K562 (cell line): Measurements from ENCODE around the gene USP44. TPM values are rescaled to one million over a fixed set of nuclear protein-coding genes. Genes with fewer than 3 reads are reported as not detected.
"Not testable (repeated sequence)": the region's sequence is repeated elsewhere in the genome, so short reads cannot be mapped to it uniquely, and the experiment has no call there.

ENCODE experiments used
- ATAC-seq: fragments of 200-7000 bp; cut with Tn5 transposase; 3 replicates; pipeline ENCODE4 v1.9.1; 2020; ENCODE audit warnings: moderate library complexity
- BruUV-seq: library from RNA; stranded (reverse); fragments of 400-500 nt; replicated peaks from 2 replicates; lab custom pipeline; 2021; lab: Mats Ljungman, UMichigan
- CTCF ChIA-PET: fragments of 300-600 bp; formaldehyde crosslinking; extraction: SDS; loops from one replicate; lab custom pipeline; 2021; ENCODE audit warnings: low intra/inter-chr PET ratio; lab: Yijun Ruan, JAX
- POLR2A ChIA-PET: fragments of 300-600, 350-650 bp; sonication (Branson Sonifier 250); formaldehyde crosslinking; extraction: SDS; loops from one replicate; lab custom pipeline; 2021; ENCODE audit warnings: antibody characterized with exemption, inconsistent platforms; lab: Yijun Ruan, JAX
- DNase-seq, 4 experiments: peaks; one replicate each; pipeline versions ENCODE4 v3.0.0 to v3.0.0-alpha.2; 2011 to 2018; ENCODE audit warnings: low spot score in 3 of 4, mixed read lengths in 3 of 4; ENCODE audit errors: extremely low read depth in 1 of 4
- FAIRE-seq: peaks from 2 replicates; lab custom pipeline; 2011; peaks lifted over from hg19 to GRCh38; lab: Jason Lieb, UNC
- H2AFZ ChIP-seq: 2 replicates; pipeline ENCODE4 v1.6.0; 2011; ENCODE audit warnings: low read depth, low read length, control low read depth, inconsistent platforms
- H3K27ac ChIP-seq: fragments of 200-600 bp; 3 replicates; pipeline ENCODE4 v1.8.0; 2011; ENCODE audit warnings: low read depth, mild to moderate bottlenecking, control low read depth, inconsistent platforms, low read length, moderate library complexity, mixed read lengths; ENCODE audit errors: extremely low read depth
- H3K27me3 ChIP-seq, 2 experiments: fragments of 300-600 bp in 1 of 2; 2 replicates in 1 of 2; 3 replicates in 1 of 2; pipeline versions ENCODE4 v1.6.0 to v1.8.0; 2011; ENCODE audit warnings: inconsistent platforms in 2 of 2, low read length in 2 of 2, mild to moderate bottlenecking in 1 of 2, mixed read lengths in 1 of 2, moderate library complexity in 1 of 2; ENCODE audit not compliant: control insufficient read depth in 2 of 2, insufficient read depth in 2 of 2
- H3K36me3 ChIP-seq: fragments of 300-600 bp; 3 replicates; pipeline ENCODE4 v1.8.0; 2011; ENCODE audit warnings: mild to moderate bottlenecking, low read length, inconsistent platforms; ENCODE audit not compliant: control insufficient read depth, insufficient read depth
- H3K4me1 ChIP-seq, 2 experiments: fragments of 200-600 bp in 1 of 2; replicated peaks in 1 of 2; 2 replicates in 1 of 2; 3 replicates in 1 of 2; pipeline versions ENCODE4 v1.5.1 to v1.8.0; 2011; ENCODE audit warnings: inconsistent platforms in 2 of 2, low read length in 2 of 2, mild to moderate bottlenecking in 1 of 2, mixed read lengths in 1 of 2, moderate library complexity in 1 of 2; ENCODE audit not compliant: control insufficient read depth in 2 of 2, insufficient read depth in 2 of 2
- H3K4me2 ChIP-seq: 2 replicates; pipeline ENCODE4 v1.6.1; 2011; ENCODE audit warnings: low read length, control low read depth, inconsistent platforms, mixed read lengths; ENCODE audit not compliant: insufficient read depth
- H3K4me3 ChIP-seq: fragments of 200-600 bp; sonication (generic), shearing (Covaris generic); 2 replicates; pipeline ENCODE4 v1.5.1; 2016; ENCODE audit warnings: control low read depth, inconsistent platforms
- H3K79me2 ChIP-seq: fragments of 200-600 bp; 3 replicates; pipeline ENCODE4 v1.8.0; 2011; ENCODE audit warnings: low read length, inconsistent platforms; ENCODE audit not compliant: control insufficient read depth, insufficient read depth
- H3K9ac ChIP-seq, 2 experiments: 2 replicates each; pipeline versions ENCODE4 v1.6.0 to v1.6.1; 2011; ENCODE audit warnings: low read depth in 2 of 2, low read length in 2 of 2, control low read depth in 1 of 2, inconsistent platforms in 1 of 2, mild to moderate bottlenecking in 1 of 2, mixed read lengths in 1 of 2; ENCODE audit not compliant: insufficient read depth in 1 of 2
- H3K9me1 ChIP-seq: one replicate; pipeline ENCODE4 v1.6.0; 2011; ENCODE audit warnings: inconsistent platforms, mild to moderate bottlenecking, low read length, moderate library complexity; ENCODE audit not compliant: control insufficient read depth, insufficient read depth
- H3K9me3 ChIP-seq: replicated peaks from 2 replicates; pipeline ENCODE4 v1.5.1; 2011; ENCODE audit warnings: low read depth, low read length, inconsistent platforms; ENCODE audit not compliant: control insufficient read depth, insufficient read depth
- H4K20me1 ChIP-seq: replicated peaks from 2 replicates; pipeline ENCODE4 v1.6.1; 2011; ENCODE audit warnings: low read length, inconsistent platforms, mixed read lengths; ENCODE audit not compliant: control insufficient read depth, insufficient read depth
- ARID3B ChIP-seq: fragments of 250-450 bp; sonication (Bioruptor Pico); IDR thresholded peaks from 2 replicates; pipeline ENCODE4 v1.4.0; 2020; ENCODE audit warnings: borderline replicate concordance
- BCL6 ChIP-seq: fragments of 250-450 bp; sonication (Bioruptor Pico); IDR thresholded peaks from 2 replicates; pipeline ENCODE4 v1.4.0; 2020
- C11orf30 ChIP-seq: fragments of 450-650 bp; IDR thresholded peaks from 2 replicates; pipeline ENCODE4 v1.6.1; 2016; ENCODE audit warnings: low read depth, mild to moderate bottlenecking
- HDAC6 ChIP-seq: IDR thresholded peaks from 2 replicates; pipeline ENCODE4 v1.6.1; 2012; ENCODE audit warnings: low read depth, mild to moderate bottlenecking, control low read depth, inconsistent platforms, low read length, moderate library complexity
- MAFF ChIP-seq: IDR thresholded peaks from 2 replicates; pipeline ENCODE4 v1.6.1; 2012; ENCODE audit warnings: low read length, improper control_type of control experiment
- NFXL1 ChIP-seq: fragments of 450-650 bp; formaldehyde crosslinking; IDR thresholded peaks from 2 replicates; pipeline ENCODE4 v1.4.0; 2021; ENCODE audit warnings: mild to moderate bottlenecking
- SRSF7 ChIP-seq: fragments of 200-400 bp; formaldehyde crosslinking; optimal IDR thresholded peaks from 2 replicates; pipeline ENCODE3; 2017; ENCODE audit warnings: mild to moderate bottlenecking, low read depth, low read length
- ZNF121 ChIP-seq: sonication (generic); formaldehyde crosslinking; conservative IDR thresholded peaks from 2 replicates; pipeline ENCODE4 v1.8.0; 2022; ENCODE audit warnings: missing genetic modification reagents
- ZNF316 ChIP-seq: fragments of 450-650 bp; IDR thresholded peaks from 2 replicates; pipeline ENCODE4 v1.6.1; 2016
- WGBS: fragments of 100-300 bp; shearing (Covaris generic); methylation state at CpG from one replicate; pipeline ENCODE4 v1.1.6; 2016; ENCODE audit warnings: low coverage, mixed read lengths; ENCODE audit not compliant: insufficient coverage; ENCODE audit errors: missing lambda C conversion rate; 5-methylcytosine and 5-hydroxymethylcytosine counted together
- in situ Hi-C: fragments of 300-500 bp; cut with MboI; formaldehyde crosslinking; loops from 4 replicates; pipeline ENCODE4 v1.15.0; 2018; ENCODE audit warnings: inconsistent platforms, mixed read lengths
- intact Hi-C: fragments of 100-400 bp; cut with micrococcal nuclease; formaldehyde crosslinking; loops from 2 replicates; pipeline ENCODE4 v1.14.2; 2022
- polyA plus RNA-seq, 8 experiments: library from polyadenylated mRNA; depleted of rRNA in 4 of 8; stranded (reverse) in 5 of 8; unstranded in 3 of 8; fragments of >200 nt; fragmentation: Nextera tagmentation in 2 of 8; fragmentation: Illumina TruSeq in 1 of 8; extraction: Ambion mirVana in 2 of 8; extraction: Trizol in 1 of 8; gene quantifications; 2 replicates each; pipeline versions ENCODE4 v1.2.1 to v1.2.3, GENCODE V29; 2011 to 2014; ENCODE audit warnings: inconsistent platforms in 1 of 8, missing spikeins in 1 of 8
- total RNA-seq, 7 experiments: library from RNA; depleted of rRNA in 6 of 7; stranded (reverse); fragments of >200 nt in 6 of 7; fragmentation: Illumina TruSeq in 2 of 7; extraction: Trizol in 2 of 7; gene quantifications; 2 replicates each; pipeline versions ENCODE4 v1.2.1 to v1.2.3, GENCODE V29; 2011 to 2021; ENCODE audit warnings: low replicate concordance in 1 of 7

Gene USP44
- total and polyA plus RNA-seq, 9 of the 15 experiments (the other 6 are each of a cell fraction or from before 2014, with no cell fraction given) = 2.1 to 5.7 (median 2.8) TPM

GRCh38 chr12:95482564-95482963 is 68.7 kb downstream of the USP44 start:
- intact Hi-C loops, H3K9me1 ChIP-seq, DNase-seq, ATAC-seq, H3K4me3 ChIP-seq, H4K20me1 ChIP-seq, BruUV-seq, H3K27ac ChIP-seq, H3K4me1 ChIP-seq, in situ Hi-C loops, H3K9ac ChIP-seq, CTCF ChIA-PET, FAIRE-seq, H3K9me3 ChIP-seq, H2AFZ ChIP-seq, H3K4me2 ChIP-seq, H3K27me3 ChIP-seq: not testable (repeated sequence)
- peaks cover 73% of the 10 kb centered on the region for H3K79me2 ChIP-seq
- peaks cover 93% of the 10 kb centered on the region for H3K36me3 ChIP-seq
- WGBS = 98% methylated on average over 5 of the region's 6 CpGs
- POLR2A ChIA-PET = interaction anchor here (2.7 kb wide), 1 partner anchor 9 kb away, joined by 21 read pairs; the partner anchor contains the start of gene METAP2
- peak; percentile 67 for TF ChIP-seq ZNF121 (CRISPR knock-in tag)

- CTCF ChIA-PET = no interaction called here
- Histone ChIP-seq H3K9me1 (no peaks in the 10 kb centered on the region), H3K9me3 (no peaks in the 10 kb centered on the region), H3K4me2 (no peak overlapping the region), H3K4me1 (peaks cover 0 to 6% of the 10 kb centered on the region in 2 experiments; a peak in 1 of 5 replicates), H3K9ac (no peak overlapping the region), H3K27ac (no peak overlapping the region), H3K4me3 (no peak overlapping the region)
- no peak for FAIRE-seq
- BruUV-seq = no TSS peak
- ATAC-seq = no peak
- POLR2A ChIA-PET = interaction anchor here (2.7 kb wide), 1 partner anchor 8 kb away, joined by 21 read pairs; the partner anchor contains the start of gene METAP2
- TF ChIP-seq NFXL1 (CRISPR knock-in tag) (no peak), ZNF316 (peak; percentile 67), MAFF (0 out of 2 replicates have a peak, but pooled peaks have one; percentile 3), HDAC6 (no peak), SRSF7 (no peak), C11orf30 (peak; percentile 27; the same call in 1 of the 2 replicates), BCL6 (no peak), ARID3B (CRISPR knock-in tag) (no peak)
- TF ChIP-seq, all 486 proteins: peak for 3
- Histone ChIP-seq H4K20me1 (0 out of 2 replicates have a peak, but pooled peaks cover 10% of the 10 kb centered on the region), H3K79me2 (peaks cover 79% of the 10 kb centered on the region), H3K27me3 (no peaks in the 10 kb centered on the region), H3K36me3 (peaks cover 94% of the 10 kb centered on the region), H2AFZ (no peak overlapping the region)
- intact Hi-C loops = no loop called here
- in situ Hi-C loops = no loop called here
- 90% methylated on average over 7 of the region's 7 CpGs for WGBS
- DNase-seq = no peak
Measured at GRCh38 chr12:95481888-95482287, 69.4 kb downstream of the USP44 start.
